Right forelimb (tissue), 1 donor: Measurements from ENCODE around the gene TNS3.

Source experiments
- DNase-seq: peaks from one replicate; pipeline ENCODE4 v3.0.0-alpha.2; 2018

The TNS3 gene

GRCh38 chr7:47502240-47502877 is 79.6 kb downstream of the TNS3 start:
- no peak for DNase-seq

GRCh38 chr7:47501406-47501805 is 80.5 kb downstream of the TNS3 start:
- no peak for DNase-seq

GRCh38 chr7:47500103-47500563 is 81.8 kb downstream of the TNS3 start:
- DNase-seq = no peak

GRCh38 chr7:47498229-47499056 is 83.5 kb downstream of the TNS3 start:
- no peak for DNase-seq

- DNase-seq = no peak
These were observed 84.4 kb downstream of the TNS3 start for GRCh38 chr7:47497367-47498096.

- DNase-seq = no peak
These were observed 85.2 kb downstream of the TNS3 start for GRCh38 chr7:47496666-47497065.

- no peak for DNase-seq
These were observed 85.8 kb downstream of the TNS3 start for GRCh38 chr7:47496056-47496665.

- DNase-seq = no peak
These were observed 87.7 kb downstream of the TNS3 start for GRCh38 chr7:47493976-47494911.

GRCh38 chr7:47492716-47493325 is 89.1 kb downstream of the TNS3 start:
- DNase-seq = no peak

GRCh38 chr7:47490501-47491265 is 91.2 kb downstream of the TNS3 start:
- DNase-seq = no peak

GRCh38 chr7:47489624-47490023 is 92.3 kb downstream of the TNS3 start:
- no peak for DNase-seq

GRCh38 chr7:47488969-47489342 is 93.0 kb downstream of the TNS3 start:
- no peak for DNase-seq

GRCh38 chr7:47488201-47488968 is 93.5 kb downstream of the TNS3 start:
- DNase-seq = no peak

GRCh38 chr7:47485640-47486435 is 96.1 kb downstream of the TNS3 start:
- no peak for DNase-seq

- no peak for DNase-seq
These were observed 96.8 kb downstream of the TNS3 start for GRCh38 chr7:47484923-47485639.

GRCh38 chr7:47484457-47484856 is 97.5 kb downstream of the TNS3 start:
- DNase-seq = no peak

- no peak for DNase-seq
These were observed 98.2 kb downstream of the TNS3 start for GRCh38 chr7:47483604-47484273.
